ENCODE data around the gene BAZ2B.

BAZ2B gene

GRCh38 chr2:159349674-159350299 is 266.6 kb downstream of the BAZ2B start:
- H3K27me3 ChIP-seq (ENCODE audit: insufficient read depth, low read length): no peaks in the 10 kb centered on the region
- H3K23ac ChIP-seq (ENCODE audit: low read length): no peak overlapping the region
- no peak overlapping the region for H4K12ac ChIP-seq (ENCODE audit: low read depth, low read length)
- H2BK120ac ChIP-seq (ENCODE audit: insufficient read depth, low read length, poor library complexity): no peak overlapping the region
- no peaks in the 10 kb centered on the region for H3K4me1 ChIP-seq (ENCODE audit: control insufficient read depth in 1 of 2, insufficient read depth in 2 of 2, low read length in 2 of 2)
- H2AFZ ChIP-seq (ENCODE audit: insufficient read depth, low read length, poor library complexity): no peak overlapping the region
- H3K79me1 ChIP-seq (ENCODE audit: low read length): no peaks in the 10 kb centered on the region
- no CpG with 5 or more reads among the region's 6 CpGs for WGBS (ENCODE audit: extremely low coverage, insufficient coverage, insufficient read length)
- H3K36me3 ChIP-seq (ENCODE audit: control insufficient read depth in 1 of 2, insufficient read depth in 2 of 2, low read length in 2 of 2): peaks cover 0 to 11% of the 10 kb centered on the region in 2 experiments
- H2AK5ac ChIP-seq (ENCODE audit: low read length): no peak overlapping the region
- no peak overlapping the region for H3K9ac ChIP-seq (ENCODE audit: low read length)
- H3K79me2 ChIP-seq (ENCODE audit: control insufficient read depth, insufficient read depth, low read length, poor library complexity): no peaks in the 10 kb centered on the region
- no peak overlapping the region for H3K27ac ChIP-seq (ENCODE audit: low read depth, low read length)
- H2BK12ac ChIP-seq (ENCODE audit: low read length): no peak overlapping the region
- H3K9me3 ChIP-seq (ENCODE audit: insufficient read depth, low read depth, low read length): no peaks in the 10 kb centered on the region
- H2BK5ac ChIP-seq (ENCODE audit: low read depth, low read length, poor library complexity): no peak overlapping the region
- H4K91ac ChIP-seq (ENCODE audit: low read depth, low read length): no peak overlapping the region
- no peak overlapping the region for H3K4me2 ChIP-seq (ENCODE audit: low read length)
- no peak overlapping the region for H3K4me3 ChIP-seq (ENCODE audit: low read depth, low read length)
- DNase-seq: peak in 1 of 2 donors; percentile 41
- no peak overlapping the region for H3K14ac ChIP-seq (ENCODE audit: low read length)
- H3K4ac ChIP-seq (ENCODE audit: low read depth, low read length): no peak overlapping the region
- H4K8ac ChIP-seq (ENCODE audit: low read depth, low read length): no peak overlapping the region
- no peak overlapping the region for H3K18ac ChIP-seq (ENCODE audit: low read length)

GRCh38 chr2:159326569-159327255 is 289.6 kb downstream of the BAZ2B start:
- Histone ChIP-seq H4K8ac (ENCODE audit: low read depth, low read length) (no peak overlapping the region), H3K4ac (ENCODE audit: low read depth, low read length) (no peak overlapping the region), H3K79me2 (ENCODE audit: control insufficient read depth, insufficient read depth, low read length, poor library complexity) (no peaks in the 10 kb centered on the region), H3K4me3 (ENCODE audit: low read depth, low read length) (no peak overlapping the region), H3K79me1 (ENCODE audit: low read length) (no peaks in the 10 kb centered on the region), H3K4me2 (ENCODE audit: low read length) (no peak overlapping the region), H4K91ac (ENCODE audit: low read depth, low read length) (no peak overlapping the region), H2BK12ac (ENCODE audit: low read length) (no peak overlapping the region), H4K12ac (ENCODE audit: low read depth, low read length) (no peak overlapping the region), H2AFZ (ENCODE audit: insufficient read depth, low read length, poor library complexity) (no peak overlapping the region), H3K36me3 (ENCODE audit: control insufficient read depth in 1 of 2, insufficient read depth in 2 of 2, low read length in 2 of 2) (peaks cover 7 to 10% of the 10 kb centered on the region in 2 experiments), H3K27me3 (ENCODE audit: insufficient read depth, low read length) (no peaks in the 10 kb centered on the region), H3K14ac (ENCODE audit: low read length) (no peak overlapping the region), H2BK5ac (ENCODE audit: low read depth, low read length, poor library complexity) (no peak overlapping the region), H3K18ac (ENCODE audit: low read length) (no peak overlapping the region), H3K4me1 (ENCODE audit: control insufficient read depth in 1 of 2, insufficient read depth in 2 of 2, low read length in 2 of 2) (no peaks in the 10 kb centered on the region), H2BK120ac (ENCODE audit: insufficient read depth, low read length, poor library complexity) (no peak overlapping the region), H3K9ac (ENCODE audit: low read length) (no peak overlapping the region), H3K23ac (ENCODE audit: low read length) (no peak overlapping the region), H2AK5ac (ENCODE audit: low read length) (no peak overlapping the region), H3K27ac (ENCODE audit: low read depth, low read length) (no peak overlapping the region), H3K9me3 (ENCODE audit: insufficient read depth, low read depth, low read length) (no peaks in the 10 kb centered on the region)
- no peak for DNase-seq
- WGBS (ENCODE audit: extremely low coverage, insufficient coverage, insufficient read length): no CpG with 5 or more reads among the region's 5 CpGs

- Histone ChIP-seq H2AK5ac (ENCODE audit: low read length) (no peak overlapping the region), H3K27ac (ENCODE audit: low read depth, low read length) (no peak overlapping the region), H3K9me3 (ENCODE audit: insufficient read depth, low read depth, low read length) (no peaks in the 10 kb centered on the region), H3K36me3 (ENCODE audit: control insufficient read depth in 1 of 2, insufficient read depth in 2 of 2, low read length in 2 of 2) (peaks cover 5 to 9% of the 10 kb centered on the region in 2 experiments), H3K4ac (ENCODE audit: low read depth, low read length) (no peak overlapping the region), H2BK5ac (ENCODE audit: low read depth, low read length, poor library complexity) (no peak overlapping the region), H3K23ac (ENCODE audit: low read length) (no peak overlapping the region), H4K8ac (ENCODE audit: low read depth, low read length) (no peak overlapping the region), H3K14ac (ENCODE audit: low read length) (no peak overlapping the region), H3K79me2 (ENCODE audit: control insufficient read depth, insufficient read depth, low read length, poor library complexity) (no peaks in the 10 kb centered on the region), H3K9ac (ENCODE audit: low read length) (no peak overlapping the region), H3K4me1 (ENCODE audit: control insufficient read depth in 1 of 2, insufficient read depth in 2 of 2, low read length in 2 of 2) (no peaks in the 10 kb centered on the region), H3K79me1 (ENCODE audit: low read length) (no peaks in the 10 kb centered on the region), H4K12ac (ENCODE audit: low read depth, low read length) (no peak overlapping the region), H2BK12ac (ENCODE audit: low read length) (no peak overlapping the region), H2AFZ (ENCODE audit: insufficient read depth, low read length, poor library complexity) (no peak overlapping the region), H2BK120ac (ENCODE audit: insufficient read depth, low read length, poor library complexity) (no peak overlapping the region), H3K18ac (ENCODE audit: low read length) (no peak overlapping the region), H3K4me3 (ENCODE audit: low read depth, low read length) (no peak overlapping the region), H4K91ac (ENCODE audit: low read depth, low read length) (no peak overlapping the region), H3K27me3 (ENCODE audit: insufficient read depth, low read length) (no peaks in the 10 kb centered on the region), H3K4me2 (ENCODE audit: low read length) (no peak overlapping the region)
- DNase-seq: no peak
Measured at GRCh38 chr2:159322419-159322818, 293.9 kb downstream of the BAZ2B start.

- Histone ChIP-seq H3K4ac (ENCODE audit: low read depth, low read length) (no peak overlapping the region), H4K12ac (ENCODE audit: low read depth, low read length) (no peak overlapping the region), H3K36me3 (ENCODE audit: control insufficient read depth in 1 of 2, insufficient read depth in 2 of 2, low read length in 2 of 2) (peaks cover 5 to 9% of the 10 kb centered on the region in 2 experiments), H4K91ac (ENCODE audit: low read depth, low read length) (no peak overlapping the region), H2AK5ac (ENCODE audit: low read length) (no peak overlapping the region), H3K27me3 (ENCODE audit: insufficient read depth, low read length) (no peaks in the 10 kb centered on the region), H3K9me3 (ENCODE audit: insufficient read depth, low read depth, low read length) (no peaks in the 10 kb centered on the region), H2BK5ac (ENCODE audit: low read depth, low read length, poor library complexity) (no peak overlapping the region), H3K4me1 (ENCODE audit: control insufficient read depth in 1 of 2, insufficient read depth in 2 of 2, low read length in 2 of 2) (no peaks in the 10 kb centered on the region), H3K4me3 (ENCODE audit: low read depth, low read length) (no peak overlapping the region), H3K79me2 (ENCODE audit: control insufficient read depth, insufficient read depth, low read length, poor library complexity) (no peaks in the 10 kb centered on the region), H2AFZ (ENCODE audit: insufficient read depth, low read length, poor library complexity) (no peak overlapping the region), H2BK120ac (ENCODE audit: insufficient read depth, low read length, poor library complexity) (no peak overlapping the region), H3K23ac (ENCODE audit: low read length) (no peak overlapping the region), H3K4me2 (ENCODE audit: low read length) (no peak overlapping the region), H3K14ac (ENCODE audit: low read length) (no peak overlapping the region), H2BK12ac (ENCODE audit: low read length) (no peak overlapping the region), H4K8ac (ENCODE audit: low read depth, low read length) (no peak overlapping the region), H3K79me1 (ENCODE audit: low read length) (no peaks in the 10 kb centered on the region), H3K18ac (ENCODE audit: low read length) (no peak overlapping the region), H3K27ac (ENCODE audit: low read depth, low read length) (no peak overlapping the region), H3K9ac (ENCODE audit: low read length) (no peak overlapping the region)
- WGBS (ENCODE audit: extremely low coverage, insufficient coverage, insufficient read length): no CpG with 5 or more reads among the region's 3 CpGs
- DNase-seq: no peak
Measured at GRCh38 chr2:159317392-159318088, 298.8 kb downstream of the BAZ2B start.

All from trophoblast cell (in vitro differentiated cells and primary cell).